Measurements from ENCODE around the gene SPOCK1.

DNA sequence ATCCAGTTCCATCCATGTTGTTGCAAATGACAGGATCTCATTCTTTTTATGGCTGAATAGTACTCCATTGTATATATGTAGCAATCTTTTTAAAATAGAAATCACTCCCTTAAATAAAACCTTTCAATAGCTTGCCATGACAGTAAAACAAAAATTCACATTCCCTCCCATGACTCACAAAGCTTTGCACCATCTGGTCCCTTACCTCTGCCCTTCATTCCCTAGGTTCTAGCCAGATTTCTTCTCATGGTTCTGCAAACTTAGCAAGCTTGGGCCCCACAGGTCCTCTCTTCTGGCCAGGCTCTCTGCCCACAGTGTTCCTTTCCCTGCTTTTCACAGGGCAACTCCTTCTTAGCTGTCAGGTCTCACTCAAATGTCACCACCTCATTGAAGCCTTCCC is 4.3 kb upstream of the SPOCK1 start:
- TF ChIP-seq, protein P1, sequence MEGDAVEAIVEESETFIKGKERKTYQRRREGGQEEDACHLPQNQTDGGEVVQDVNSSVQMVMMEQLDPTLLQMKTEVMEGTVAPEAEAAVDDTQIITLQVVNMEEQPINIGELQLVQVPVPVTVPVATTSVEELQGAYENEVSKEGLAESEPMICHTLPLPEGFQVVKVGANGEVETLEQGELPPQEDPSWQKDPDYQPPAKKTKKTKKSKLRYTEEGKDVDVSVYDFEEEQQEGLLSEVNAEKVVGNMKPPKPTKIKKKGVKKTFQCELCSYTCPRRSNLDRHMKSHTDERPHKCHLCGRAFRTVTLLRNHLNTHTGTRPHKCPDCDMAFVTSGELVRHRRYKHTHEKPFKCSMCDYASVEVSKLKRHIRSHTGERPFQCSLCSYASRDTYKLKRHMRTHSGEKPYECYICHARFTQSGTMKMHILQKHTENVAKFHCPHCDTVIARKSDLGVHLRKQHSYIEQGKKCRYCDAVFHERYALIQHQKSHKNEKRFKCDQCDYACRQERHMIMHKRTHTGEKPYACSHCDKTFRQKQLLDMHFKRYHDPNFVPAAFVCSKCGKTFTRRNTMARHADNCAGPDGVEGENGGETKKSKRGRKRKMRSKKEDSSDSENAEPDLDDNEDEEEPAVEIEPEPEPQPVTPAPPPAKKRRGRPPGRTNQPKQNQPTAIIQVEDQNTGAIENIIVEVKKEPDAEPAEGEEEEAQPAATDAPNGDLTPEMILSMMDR (conservative IDR thresholded peaks at IDR 0.05): no peak
- no peak for TF ChIP-seq EZH2 (IDR thresholded peaks at IDR 0.05; ENCODE audit: low read depth)

All from PC-9 (cell line).